Measurements from ENCODE around the gene WNT3A. TPM values are rescaled to one million over a fixed set of nuclear protein-coding genes. Genes with fewer than 3 reads are reported as not detected.

Gene WNT3A
- total and polyA plus RNA-seq, 2 of the 4 experiments (the other 2 are of a cell fraction) = not detected

DNA sequence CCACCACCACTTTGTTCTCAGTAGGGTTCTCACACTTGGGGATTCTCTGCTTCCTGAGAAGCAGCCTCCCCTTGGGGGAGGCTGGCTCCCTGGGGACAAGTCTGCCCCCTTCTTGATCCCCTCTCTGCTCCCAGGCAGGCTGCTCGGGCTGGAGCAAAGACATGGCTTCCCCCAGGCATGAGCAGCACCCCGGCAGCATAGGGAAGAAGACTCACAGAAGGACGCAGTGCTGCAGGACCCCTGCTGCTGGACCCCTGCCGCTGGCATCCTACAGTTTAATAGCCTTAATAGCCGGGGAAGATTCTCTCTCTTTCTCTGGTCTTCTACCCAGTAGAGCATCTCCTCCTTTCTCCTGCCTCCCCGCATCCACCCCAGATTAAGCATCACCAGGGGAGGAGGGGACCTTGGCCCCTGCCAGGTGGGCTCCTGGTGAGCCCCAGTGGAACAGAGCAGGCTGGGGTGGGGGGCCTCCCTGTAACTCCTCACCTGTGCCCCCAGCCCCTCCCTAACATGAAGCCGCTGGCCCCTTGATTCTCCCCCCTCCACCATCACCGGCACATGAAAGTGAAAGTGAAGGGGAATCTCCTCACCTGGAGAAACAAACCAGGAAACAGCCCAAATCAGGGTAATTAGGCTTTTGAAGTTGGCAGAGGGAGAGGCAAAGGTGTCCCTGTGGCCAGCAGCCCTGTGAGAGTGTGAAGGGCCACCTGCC, 2.5 kb downstream of the WNT3A start:
- Histone ChIP-seq H4K91ac (ENCODE audit: insufficient read depth, low read depth, low read length) (no peak overlapping the region), H3K27me3 (ENCODE audit: control insufficient read depth, insufficient read depth, low read length) (peaks cover 73% of the 10 kb centered on the region), H3K4me1 (ENCODE audit: control insufficient read depth, insufficient read depth, low read length) (no peaks in the 10 kb centered on the region), H3K56ac (ENCODE audit: extremely low read depth, insufficient read depth, low read length) (no peak overlapping the region), H3K4me2 (ENCODE audit: low read depth, low read length) (no peak overlapping the region), H2BK5ac (ENCODE audit: low read depth, low read length, poor library complexity, severe bottlenecking) (no peak overlapping the region), H3K9me3 (ENCODE audit: control insufficient read depth, insufficient read depth, low read length) (no peaks in the 10 kb centered on the region), H3K79me1 (ENCODE audit: low read depth in 1 of 2, low read length in 2 of 2) (no peaks in the 10 kb centered on the region), H4K8ac (ENCODE audit: low read depth in 2 of 2, low read length in 2 of 2) (no peak overlapping the region), H3K9me1 (ENCODE audit: insufficient read depth, low read length) (no peaks in the 10 kb centered on the region), H2BK20ac (ENCODE audit: low read depth, low read length) (no peak overlapping the region), H3K36me3 (ENCODE audit: control insufficient read depth, insufficient read depth, low read length) (no peaks in the 10 kb centered on the region), H2AK5ac (ENCODE audit: low read depth, low read length) (no peak overlapping the region), H4K20me1 (ENCODE audit: insufficient read depth, low read length) (no peaks in the 10 kb centered on the region; the same call in 1 of the 2 replicates), H2AFZ (replicated peaks; ENCODE audit: low read length, poor library complexity) (no peak overlapping the region), H4K5ac (ENCODE audit: low read depth, low read length) (no peak overlapping the region), H3K4ac (ENCODE audit: low read depth, low read length) (no peak overlapping the region), H3K27ac (ENCODE audit: insufficient read depth, low read length) (no peak overlapping the region), H2BK15ac (ENCODE audit: low read depth, low read length) (no peak overlapping the region), H2AK9ac (replicated peaks; ENCODE audit: low read depth, low read length, poor library complexity) (no peak overlapping the region), H3K23ac (ENCODE audit: low read depth, low read length) (no peak overlapping the region), H3K18ac (ENCODE audit: low read depth, low read length) (no peak overlapping the region), H3K4me3 (ENCODE audit: insufficient read depth, low read depth, low read length) (no peak overlapping the region), H2BK120ac (ENCODE audit: low read depth, low read length) (no peak overlapping the region), H3K9ac (ENCODE audit: low read depth, low read length) (no peak overlapping the region), H3K14ac (replicated peaks; ENCODE audit: low read depth, low read length) (no peak overlapping the region)
- WGBS, 2 experiments (ENCODE audit: extremely low coverage in 2 of 2, insufficient read length in 1 of 2) = no CpG with 5 or more reads among the region's 8 CpGs
- POLR2A ChIA-PET (ENCODE audit: unreplicated experiment) = no interaction called here
- CTCF ChIA-PET = no interaction called here
- ATAC-seq (ENCODE audit: low read depth) (no peak), DNase-seq (no peak)
- intact Hi-C loops (cut with micrococcal nuclease) (no loop called here), in situ Hi-C loops (cut with MboI; ENCODE audit: low sequenced_read_pairs) (no loop called here), dilution Hi-C loops (cut with HindIII; ENCODE audit: low sequenced_read_pairs, unreplicated experiment) (no loop called here)
- no TSS peak for BruUV-seq (replicated peaks)
- TF ChIP-seq RFX5 (IDR thresholded peaks at IDR 0.05; ENCODE audit: low read depth, low read length) (no peak), MAZ (IDR thresholded peaks at IDR 0.05; ENCODE audit: borderline replicate concordance, low read depth, low read length) (no peak), CHD1 (IDR thresholded peaks at IDR 0.05; ENCODE audit: low read depth, low read length) (no peak), SMC3 (IDR thresholded peaks at IDR 0.05; ENCODE audit: low read depth, low read length) (no peak), RCOR1 (IDR thresholded peaks at IDR 0.05; ENCODE audit: insufficient replicate concordance, low read length) (no peak)
